Activated CD4-positive, alpha-beta T cell treated with anti-CD3 and anti-CD28 coated beads, Interleukin-2, amount 50 U/mL, for 16 hours (primary cell): ENCODE data around the gene RSRC1.
A peak's percentile ranks its signal among the peaks of the same experiment; 100 is the strongest.
"Not testable (repeated sequence)": the region's sequence is repeated elsewhere in the genome, so short reads cannot be mapped to it uniquely, and the experiment has no call there.

Source experiments
- DNase-seq: peaks from one replicate; pipeline ENCODE4 v3.0.0-alpha.2; 2020

The RSRC1 gene

DNA sequence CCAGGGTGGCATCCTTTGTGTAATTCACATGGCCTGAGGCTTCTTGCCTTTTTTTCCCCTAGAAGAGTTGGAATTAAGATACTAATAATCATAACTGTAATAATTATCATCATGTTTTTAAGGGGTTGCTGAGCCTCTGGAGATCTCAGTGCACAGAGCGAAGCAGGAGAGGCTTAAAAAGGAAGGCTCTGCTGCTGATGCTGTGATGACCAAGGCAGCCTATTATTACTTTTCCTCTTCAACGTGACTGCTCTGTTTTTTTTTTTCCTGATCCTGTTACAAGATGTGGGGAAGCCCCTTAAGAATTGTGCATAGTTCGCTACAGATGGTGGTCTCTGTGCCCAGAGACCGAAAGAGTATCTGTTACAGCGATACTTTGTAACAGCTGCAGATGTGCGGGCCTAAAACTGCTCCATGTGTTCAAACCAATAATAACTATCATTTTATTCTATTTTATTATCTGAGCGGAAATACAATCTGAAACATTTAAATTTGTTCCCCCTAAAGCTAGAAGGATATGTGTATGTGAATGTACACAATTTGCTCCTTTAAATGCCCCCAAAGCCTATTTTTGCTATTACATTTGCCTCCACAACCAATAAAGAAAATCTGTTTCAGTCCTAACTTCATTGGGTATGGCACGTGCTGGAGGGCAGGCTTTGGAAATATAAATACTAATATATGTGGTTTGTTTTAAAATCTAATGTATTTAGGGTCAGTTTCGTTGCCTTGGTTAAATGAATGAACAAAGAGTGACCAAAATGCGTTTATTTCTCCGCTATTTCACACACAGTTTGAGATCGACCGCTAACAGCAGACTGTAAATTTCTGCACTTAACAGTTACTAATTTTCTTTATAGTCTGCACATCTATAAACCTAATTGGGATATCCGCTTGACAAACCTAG is 8.3 kb upstream of the RSRC1 start:
- DNase-seq, result no peak

DNA sequence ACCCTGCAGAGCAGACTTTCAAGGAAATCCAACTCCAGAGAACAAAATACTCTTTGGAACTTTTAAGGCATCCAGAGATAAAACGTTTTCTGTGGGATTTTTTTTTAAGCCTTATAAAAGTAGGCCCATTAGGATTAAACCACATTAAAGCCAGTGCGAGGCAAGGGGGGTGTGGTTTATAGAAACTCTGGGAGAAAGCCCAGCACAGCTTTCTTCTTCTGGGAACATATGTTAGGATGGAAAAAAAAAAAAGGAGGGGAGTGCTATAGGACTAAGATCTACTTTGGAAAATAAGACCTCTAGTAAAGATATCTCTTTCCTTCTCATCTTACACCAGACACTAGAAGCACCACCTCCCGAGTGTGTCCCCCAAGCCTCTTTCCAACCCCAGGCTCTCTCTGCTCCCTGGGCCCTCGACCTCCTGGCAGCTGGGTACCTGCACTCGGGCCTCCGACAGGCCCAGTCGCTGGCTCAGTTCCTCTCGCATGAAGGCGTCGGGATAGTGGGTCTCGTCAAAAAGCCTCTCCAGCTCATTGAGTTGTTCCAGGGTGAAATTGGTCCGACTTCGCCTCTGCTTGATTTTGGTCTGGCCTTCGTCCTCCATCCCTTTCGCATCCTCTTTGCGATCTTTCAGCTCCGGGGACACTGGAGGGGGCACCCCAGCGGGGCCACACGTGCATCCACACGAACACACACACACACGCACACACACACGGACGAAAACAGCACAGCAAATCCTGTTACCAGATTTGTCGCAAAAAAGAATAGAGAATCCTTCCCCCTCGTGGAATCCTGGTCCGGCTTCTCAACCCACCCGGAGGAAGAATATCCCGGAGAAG is 7.4 kb upstream of the RSRC1 start:
- no peak for DNase-seq

DNA sequence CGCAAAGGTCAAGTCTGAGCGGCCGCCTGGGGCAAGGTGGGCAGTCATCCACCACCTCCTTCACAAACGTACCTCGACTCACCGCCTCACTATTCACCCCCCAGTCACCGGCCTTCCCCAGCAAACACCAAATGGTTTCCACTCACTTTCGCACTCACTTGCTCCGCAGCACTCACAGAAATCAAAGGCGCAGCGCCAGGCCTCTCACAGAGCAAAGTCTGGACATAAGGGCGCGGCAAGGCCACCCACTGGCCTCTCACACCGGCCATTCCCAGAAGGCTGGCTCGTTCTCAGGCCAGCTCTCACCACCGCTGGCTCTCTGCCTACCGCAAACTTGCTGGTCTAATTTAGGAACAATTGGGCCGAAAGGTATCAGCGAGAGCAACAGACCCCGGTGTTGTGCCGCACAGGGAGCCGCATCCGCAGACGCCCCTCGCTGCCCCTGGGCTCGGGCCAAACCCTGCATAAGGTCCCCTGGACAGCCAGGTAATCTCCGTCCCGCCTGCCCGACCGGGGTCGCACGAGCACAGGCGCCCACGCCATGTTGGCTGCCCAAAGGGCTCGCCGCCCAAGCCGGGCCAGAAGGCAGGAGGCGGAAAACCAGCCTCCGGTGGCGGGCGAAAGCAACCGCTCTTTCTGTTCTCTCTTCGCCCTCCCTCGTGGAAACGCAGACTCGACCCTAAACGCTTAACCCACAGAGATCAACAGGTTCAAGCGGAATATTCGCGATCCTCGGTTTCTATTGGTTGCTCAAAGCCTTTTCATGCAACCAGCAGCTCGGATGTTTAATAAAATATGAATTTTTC is 6.6 kb upstream of the RSRC1 start:
- DNase-seq, result no peak

DNA sequence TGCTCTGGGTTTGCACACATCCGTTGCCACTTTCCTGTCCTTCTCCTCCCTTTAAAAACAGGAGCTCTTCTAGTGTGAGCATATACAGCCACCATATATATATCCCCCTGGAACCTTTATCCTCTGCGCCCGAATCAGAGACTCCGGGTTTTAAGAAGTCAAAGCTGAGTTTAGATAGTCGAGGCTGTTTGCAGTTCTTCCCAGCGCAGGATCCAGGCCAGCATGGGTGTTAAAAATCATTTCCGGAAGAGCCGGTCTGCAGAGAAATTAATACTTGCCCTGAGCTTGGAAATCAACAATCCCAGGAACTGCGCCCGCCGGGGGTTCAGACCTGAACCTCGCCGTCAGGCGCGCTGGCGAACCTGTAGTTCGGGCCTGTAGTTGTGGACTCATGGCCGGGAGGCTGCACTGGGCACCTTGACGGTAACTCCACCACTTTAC is 6.0 kb upstream of the RSRC1 start:
- DNase-seq, result no peak

DNA sequence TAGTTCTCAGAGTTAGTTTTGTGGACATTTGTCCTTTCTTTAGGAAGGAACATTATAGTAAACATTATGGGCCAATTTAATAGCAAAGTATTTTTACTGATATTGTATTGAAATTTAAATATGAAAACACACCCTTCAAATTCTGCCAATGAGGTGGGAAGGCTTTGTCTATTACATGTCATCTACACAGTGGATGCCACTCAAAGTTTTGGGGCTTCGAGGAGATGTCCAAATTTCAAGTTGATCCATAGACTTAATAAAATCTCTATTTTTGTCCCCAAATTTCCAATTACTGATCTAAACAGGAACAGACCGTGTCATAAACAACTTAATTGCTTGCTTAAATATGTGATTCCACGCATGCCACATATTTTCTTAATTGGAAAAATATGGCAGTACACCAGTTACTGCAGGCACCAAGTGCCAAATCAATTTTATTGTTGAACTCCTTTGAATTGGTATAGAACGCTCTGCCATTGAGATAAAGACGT is 5.4 kb upstream of the RSRC1 start:
- no peak for DNase-seq

DNA sequence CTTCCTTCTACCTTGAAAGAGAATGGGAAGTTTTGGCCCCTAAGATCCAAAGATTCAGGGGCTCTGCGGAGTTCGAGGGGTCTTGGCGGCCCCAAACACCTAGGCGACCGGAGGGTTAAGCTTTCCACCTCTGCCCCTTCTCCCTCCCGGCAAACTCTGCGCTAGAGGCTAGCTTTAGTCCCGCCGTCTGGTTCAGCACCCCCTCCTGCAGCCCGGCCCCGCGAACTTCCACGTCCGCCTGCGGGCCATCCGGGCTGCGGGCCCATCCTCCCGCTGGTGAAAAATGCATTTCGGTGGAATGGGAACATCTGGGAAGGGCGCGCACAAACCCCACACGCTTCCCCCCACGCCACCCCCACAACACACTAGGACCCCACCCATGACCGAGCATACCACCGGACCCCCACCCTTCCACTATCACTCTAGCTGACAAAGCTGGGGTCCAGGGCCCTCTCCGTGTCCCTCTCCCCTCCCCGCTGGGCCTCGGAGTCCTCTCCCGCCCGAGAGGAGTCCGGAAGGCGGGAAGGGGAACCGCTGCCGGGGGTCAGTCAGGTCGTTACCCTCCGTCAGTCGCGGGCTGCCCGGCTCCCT is 4.7 kb upstream of the RSRC1 start:
- no peak for DNase-seq

DNA sequence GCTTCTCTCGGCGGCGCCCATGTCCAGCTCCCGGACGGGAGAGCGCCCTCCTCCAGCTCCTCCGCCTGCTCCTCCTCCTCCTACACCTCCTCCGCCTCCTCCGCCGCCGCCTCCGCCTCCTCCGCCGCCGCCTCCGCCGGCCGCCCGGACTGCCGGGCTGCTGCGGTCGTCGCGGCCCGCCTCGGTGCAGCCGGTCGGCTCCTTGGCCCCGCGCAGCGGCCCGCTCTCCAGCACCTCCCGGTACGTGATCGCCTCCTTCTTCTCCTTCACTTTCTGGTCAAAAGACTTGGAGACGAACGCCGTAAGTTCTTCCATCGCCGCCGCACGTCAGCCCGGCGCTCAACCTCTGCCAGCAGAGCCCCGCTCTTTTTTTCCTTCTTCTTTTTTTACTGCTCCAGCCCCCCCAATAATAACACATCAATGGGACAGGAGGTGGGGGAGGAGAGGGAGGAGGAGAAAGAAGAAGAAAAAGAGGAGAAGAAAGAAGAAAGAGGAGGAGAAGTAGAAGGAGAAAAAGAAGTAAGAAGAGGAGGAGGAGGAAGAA is 4.1 kb upstream of the RSRC1 start:
- no peak for DNase-seq

DNA sequence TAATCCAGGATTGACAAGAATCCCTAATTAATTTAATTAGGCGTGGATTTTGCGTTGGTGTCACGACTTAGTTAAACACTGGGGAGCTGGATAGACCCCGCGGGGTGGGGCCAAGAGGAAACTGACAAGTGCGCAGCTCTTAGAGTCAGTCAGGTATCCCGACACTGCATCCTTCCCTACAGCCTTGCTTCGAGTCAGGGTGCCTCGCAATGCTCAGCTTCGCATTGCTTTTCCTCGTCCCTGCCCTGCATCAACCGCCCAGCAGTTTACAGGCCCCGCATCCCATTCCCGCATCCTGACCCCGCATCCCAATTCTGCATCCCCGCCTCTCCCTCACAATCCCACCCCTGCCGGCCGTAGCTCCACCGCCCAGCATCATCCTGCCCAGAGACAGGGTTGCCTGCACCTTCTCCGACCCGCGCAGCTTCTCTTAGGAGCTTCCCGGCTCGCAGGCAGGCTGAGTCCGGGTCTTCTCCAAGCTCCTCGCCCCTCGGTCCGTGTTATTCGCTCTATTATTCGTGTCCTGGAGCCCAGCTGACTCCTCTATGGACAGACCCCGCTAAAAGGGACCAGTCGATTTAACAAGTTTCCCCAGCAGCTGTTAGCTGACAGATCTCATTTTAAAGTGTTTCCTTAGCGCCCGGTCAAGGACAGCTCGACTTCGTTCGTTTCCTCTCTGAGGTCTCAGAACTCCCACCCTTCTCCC is 3.0 kb upstream of the RSRC1 start:
- no peak for DNase-seq

DNA sequence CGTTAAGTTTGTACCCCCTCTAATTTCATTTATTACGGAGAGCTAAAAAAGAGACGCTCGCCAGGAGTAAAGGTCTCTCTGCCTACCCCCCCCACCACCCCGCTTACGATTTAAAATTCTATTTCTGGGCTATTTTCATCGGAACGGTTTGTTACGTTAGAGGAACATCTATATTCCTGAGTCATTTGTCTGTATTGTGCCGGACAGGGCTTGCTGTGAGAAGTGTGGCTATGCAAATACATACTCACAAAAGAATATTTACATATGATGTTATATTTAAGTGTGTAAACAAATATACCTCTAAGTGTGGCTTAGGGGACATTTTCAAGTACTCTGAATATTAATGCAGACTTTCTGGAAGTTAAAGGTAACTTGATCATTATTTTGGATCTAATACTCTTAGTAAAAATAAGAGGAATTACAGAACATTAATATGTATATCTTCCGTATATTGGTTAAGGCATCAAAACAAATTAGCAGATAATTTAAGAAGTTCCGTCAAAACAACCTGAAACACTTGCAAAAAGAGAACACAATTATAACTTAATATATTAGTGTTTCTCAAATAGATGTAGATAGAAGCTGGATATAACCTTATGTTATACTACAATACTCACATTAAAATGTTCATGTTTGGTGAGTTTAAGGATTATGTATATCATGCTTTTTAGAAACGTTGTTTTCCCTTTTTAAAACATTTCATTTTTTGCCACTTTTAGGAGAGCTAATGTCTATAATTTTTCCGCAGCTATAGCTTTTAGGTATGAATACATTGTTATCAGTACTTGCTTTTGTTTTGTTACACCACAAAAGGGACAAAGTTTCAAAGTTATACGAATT is 2.1 kb upstream of the RSRC1 start:
- DNase-seq, result no peak

DNA sequence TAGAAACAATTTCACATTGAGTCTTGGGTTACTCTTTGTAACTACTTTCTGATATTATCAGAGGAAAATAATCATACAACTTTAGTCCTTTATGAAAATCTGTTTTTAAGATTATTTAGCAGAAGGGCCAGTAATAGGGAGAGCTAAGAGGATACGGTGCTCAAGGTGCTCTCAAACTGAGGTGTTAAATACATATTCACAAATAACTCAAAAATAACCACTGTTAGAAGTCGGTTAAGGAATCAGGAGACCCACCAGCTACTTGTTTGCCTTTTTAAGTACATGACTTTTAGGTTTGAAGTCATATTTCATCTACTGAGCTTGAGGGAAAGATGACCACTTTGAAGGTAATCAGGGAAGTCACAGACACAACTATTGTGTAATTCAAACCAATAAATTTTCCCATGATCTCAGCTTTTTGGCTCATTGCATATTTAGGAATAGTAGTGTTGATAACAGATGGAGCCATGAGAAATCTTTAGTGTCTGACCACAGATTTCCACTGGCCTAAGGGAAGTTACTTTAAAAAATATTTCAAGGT is 1.4 kb upstream of the RSRC1 start:
- DNase-seq, result no peak

DNA sequence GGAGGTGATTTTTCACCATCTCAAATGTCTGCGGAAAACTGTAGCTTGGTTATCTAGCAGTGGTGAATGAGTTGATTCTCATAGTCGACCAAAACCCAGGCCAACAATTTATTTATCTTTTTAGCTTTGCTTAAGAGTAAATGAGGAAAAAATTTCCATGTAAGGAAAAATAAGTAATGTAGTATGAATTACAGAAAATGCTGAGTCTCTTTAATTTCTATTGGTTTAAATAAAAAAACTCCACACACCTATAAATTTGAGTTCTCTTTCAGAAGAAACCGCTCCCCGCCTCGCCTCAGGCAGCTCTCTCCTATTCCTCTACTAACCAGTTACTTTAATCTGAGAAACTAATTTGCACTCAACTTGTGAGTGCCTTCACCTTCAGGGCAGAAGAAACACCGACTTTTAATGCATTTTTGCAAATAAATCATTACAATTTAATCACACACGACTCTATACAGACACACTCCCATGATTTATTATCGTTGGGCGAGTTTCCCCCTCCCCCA is 540 bp upstream of the RSRC1 start:
- no peak for DNase-seq

DNA sequence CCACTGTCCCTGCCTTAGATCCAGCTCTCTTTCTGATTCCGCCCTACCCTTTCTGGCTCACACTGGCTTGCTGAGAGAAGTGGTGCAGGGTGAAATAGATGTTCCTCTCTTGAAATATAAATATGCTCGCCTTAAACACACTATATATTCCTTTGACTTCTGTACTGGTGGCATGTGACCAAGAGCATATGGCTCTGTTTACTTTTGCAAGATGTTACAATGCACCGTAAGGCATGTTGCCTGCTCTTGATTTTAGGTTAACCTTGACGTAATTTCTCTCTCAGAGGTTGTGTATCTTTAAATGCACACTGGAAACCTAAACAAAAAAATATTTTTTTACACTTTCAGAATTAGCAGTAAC is 749 bp downstream of the RSRC1 start:
- DNase-seq, result no peak

DNA sequence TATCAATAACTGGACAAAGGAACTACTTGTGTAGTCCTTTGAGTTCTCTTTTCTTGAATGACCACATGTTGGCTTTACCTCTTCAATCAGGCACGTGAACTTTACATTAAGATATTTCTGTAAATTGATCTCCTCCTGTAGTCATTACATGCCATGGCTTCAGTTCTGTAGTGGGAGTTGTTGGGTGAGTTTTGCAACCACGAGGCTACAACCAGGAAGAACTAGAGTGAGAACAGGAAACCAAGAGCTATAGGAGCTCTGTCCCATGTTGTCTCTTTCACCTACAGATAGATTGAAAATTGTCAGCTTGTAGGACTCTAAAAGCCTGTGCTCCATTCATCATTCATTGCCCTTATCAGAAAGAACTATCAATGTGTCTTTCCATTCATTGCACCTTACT is 2.0 kb downstream of the RSRC1 start:
- DNase-seq, result no peak

DNA sequence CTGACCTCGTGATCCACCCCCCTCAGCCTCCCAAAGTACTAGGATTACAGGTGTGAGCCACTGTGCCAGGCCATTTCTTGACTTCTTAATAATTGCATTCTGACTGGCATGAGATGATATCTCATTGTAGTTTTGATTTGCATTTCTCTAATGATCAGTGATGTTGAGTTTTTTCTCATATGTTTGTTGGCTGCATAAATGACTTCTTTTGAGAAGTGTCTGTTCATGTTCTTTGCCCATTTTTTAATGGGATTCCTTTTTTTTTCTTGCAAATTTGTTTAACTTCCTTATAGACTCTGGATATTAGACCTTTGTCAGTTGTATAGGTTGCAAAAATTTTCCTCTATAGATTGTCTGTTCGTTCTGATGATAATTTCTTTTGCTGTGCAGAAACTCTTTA is 3.7 kb downstream of the RSRC1 start:
- not testable (repeated sequence) for DNase-seq

DNA sequence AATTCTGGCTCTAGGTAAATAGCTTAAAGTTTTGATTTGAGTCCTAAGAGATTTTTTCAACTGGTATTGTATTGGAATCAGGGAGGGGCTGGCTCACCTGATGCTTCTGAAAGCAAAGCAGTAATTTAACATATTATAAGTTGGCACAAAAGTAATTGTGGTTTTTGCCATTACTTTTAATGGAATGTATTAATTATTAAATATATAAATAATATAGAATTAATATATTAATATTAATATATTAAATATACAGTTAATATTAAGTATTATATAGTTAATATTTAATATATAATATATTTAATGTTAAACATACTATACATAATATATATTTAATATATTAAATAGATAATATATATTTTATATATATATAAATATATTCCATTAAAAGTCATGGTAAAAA is 10.4 kb downstream of the RSRC1 start:
- no peak for DNase-seq

DNA sequence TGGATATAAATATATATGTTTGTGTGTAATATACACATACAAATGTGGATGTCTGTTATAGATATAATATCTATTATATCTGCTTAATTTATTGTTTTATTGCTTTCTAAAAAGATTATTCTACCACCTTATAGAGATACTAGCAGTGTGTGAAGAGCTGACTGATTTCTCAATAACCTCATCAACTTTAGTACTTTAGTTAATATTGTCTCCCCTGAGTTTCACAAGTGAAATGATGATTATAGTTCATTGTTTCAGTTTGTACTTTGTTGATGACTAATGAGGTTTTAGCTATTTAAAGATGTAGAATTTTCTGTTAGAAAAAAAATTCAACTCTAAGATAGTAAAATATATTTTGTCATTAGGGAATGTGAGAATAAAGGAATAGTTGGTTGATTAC is 11.4 kb downstream of the RSRC1 start:
- DNase-seq, result no peak

DNA sequence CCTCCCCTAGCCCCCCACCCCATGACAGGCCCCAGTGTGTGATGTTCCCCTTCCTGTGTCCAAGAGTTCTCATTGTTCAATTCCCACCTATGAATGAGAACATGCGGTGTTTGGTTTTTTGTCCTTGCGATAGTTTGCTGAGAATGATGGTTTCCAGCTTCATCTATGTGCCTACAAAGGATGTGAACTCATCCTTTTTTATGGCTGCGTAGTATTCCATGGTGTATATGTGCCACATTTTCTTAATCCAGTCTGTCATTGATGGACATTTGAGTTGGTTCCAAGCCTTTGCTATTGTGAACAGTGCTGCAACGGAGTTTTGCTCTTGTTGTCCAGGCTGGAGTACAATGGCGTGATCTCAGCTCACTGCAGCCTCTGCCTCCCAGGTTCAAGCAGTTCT is 12.8 kb downstream of the RSRC1 start:
- not testable (repeated sequence) for DNase-seq

DNA sequence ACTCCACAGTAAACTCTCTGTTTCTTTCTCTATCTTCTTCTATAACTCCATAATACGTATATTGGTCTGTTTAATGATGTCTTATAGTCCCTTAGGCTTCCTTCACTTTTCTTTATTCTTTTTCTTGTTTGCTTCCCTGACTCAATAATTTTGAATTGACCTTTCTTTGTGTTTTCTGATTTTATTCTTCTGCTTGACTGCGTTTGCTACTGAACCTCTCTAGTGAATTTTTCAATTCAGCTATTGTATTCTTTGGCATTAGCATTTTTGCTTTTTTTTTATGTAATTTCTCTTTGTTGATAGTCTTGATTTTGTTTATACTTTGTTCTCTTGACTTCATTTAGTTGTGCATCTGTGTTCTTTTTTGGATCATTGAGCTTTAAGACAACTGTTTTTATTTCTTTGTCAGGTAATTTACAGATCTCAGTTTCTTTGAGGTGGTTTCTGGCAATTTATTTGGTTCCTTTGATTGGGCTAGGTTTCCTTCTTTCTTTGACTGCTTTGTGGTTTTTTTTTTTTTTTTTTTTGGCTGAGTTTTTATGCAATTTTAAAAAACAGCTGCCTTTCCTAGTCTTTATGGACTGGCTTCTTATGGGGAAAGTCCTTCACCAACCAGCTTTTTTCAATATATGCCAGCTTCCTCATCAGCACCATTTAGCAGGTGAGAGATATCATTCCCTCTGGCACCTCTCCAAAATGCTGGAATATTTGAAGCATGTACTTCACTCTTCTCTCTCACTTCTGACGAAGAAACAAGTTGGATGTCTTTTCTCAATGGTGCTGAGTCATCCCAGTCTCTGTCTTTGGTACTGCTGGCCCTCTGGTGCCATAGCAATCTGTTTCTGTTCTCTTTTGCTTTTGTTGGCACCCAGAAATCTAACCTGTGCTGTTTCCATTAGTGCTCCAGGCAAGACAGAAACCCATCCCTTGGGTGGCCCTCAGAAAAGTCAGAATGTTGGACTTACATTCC is 17.6 kb downstream of the RSRC1 start:
- DNase-seq, result peak; percentile 46

DNA sequence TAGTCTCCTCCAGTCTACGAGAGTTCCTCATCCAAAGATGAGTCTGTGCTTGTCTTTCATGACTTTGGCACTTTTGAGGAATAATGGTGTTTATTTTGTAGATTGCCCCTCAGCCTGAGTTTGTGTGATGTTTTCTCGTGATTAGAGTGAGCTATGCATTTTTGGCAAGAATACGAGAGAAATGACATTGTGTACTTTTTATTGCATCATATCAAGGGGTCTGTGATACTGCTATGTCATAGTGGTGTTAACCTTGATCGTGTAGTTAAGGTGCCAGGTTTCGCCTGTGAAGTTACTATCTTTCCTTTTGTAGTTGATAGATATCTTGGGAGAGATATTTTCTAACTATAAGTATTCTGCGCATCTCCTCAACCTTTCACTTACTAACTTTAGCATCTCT is 18.9 kb downstream of the RSRC1 start:
- DNase-seq, result no peak
